RKO (cell line): Measurements from ENCODE around the gene GZMM.
"Not testable (repeated sequence)": the region's sequence is repeated elsewhere in the genome, so short reads cannot be mapped to it uniquely, and the experiment has no call there.

Experiments
- DNase-seq: peaks from one replicate; pipeline ENCODE4 v3.0.0-alpha.2; 2016; ENCODE audit warnings: low spot score

Gene GZMM

DNA sequence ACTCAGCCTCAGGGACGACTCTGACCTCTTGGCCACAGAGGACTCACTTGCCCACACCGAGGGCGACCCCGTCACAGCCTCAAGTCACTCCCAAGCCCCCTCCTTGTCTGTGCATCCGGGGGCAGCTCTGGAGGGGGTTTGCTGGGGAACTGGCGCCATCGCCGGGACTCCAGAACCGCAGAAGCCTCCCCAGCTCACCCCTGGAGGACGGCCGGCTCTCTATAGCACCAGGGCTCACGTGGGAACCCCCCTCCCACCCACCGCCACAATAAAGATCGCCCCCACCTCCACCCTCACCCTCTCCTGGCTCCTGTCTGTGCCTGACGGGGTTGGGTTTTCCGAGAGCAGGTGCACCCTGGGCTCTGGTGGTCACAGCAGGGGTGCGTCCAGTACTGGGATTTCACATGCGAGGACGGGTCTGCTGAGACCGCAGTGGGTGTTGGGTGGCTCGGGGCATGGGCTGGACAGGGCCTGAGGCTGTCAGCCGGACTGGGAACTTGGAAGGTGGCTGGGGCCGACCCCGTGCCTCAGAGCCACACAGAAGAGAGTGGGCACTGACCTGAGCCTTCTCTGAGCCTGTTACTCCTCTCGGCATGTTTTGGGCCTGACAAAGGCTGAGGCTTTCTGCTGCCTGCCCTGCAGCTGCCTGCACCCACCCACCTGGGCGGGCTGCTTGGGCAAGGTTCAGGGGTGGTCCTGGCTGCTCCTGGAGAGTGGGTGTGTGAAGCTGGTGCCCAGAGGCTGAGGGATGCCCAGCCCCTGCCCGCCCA lies 39.5 kb downstream of the GZMM start:
- DNase-seq: no peak

DNA sequence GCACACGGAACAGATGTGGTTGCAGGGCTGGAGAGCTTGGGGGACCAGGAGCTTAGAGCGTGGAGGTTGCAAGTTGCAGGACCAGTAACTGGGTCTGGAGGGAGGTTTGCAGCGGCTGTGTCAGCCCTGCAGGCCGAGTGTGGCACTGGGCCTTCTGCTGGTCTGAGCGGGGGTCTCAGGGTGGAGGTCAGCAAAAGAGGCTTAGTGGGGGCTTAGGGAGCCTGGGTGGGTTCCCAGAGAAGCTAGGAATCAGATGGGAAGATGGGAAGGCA lies 40.1 kb downstream of the GZMM start:
- no peak for DNase-seq

DNA sequence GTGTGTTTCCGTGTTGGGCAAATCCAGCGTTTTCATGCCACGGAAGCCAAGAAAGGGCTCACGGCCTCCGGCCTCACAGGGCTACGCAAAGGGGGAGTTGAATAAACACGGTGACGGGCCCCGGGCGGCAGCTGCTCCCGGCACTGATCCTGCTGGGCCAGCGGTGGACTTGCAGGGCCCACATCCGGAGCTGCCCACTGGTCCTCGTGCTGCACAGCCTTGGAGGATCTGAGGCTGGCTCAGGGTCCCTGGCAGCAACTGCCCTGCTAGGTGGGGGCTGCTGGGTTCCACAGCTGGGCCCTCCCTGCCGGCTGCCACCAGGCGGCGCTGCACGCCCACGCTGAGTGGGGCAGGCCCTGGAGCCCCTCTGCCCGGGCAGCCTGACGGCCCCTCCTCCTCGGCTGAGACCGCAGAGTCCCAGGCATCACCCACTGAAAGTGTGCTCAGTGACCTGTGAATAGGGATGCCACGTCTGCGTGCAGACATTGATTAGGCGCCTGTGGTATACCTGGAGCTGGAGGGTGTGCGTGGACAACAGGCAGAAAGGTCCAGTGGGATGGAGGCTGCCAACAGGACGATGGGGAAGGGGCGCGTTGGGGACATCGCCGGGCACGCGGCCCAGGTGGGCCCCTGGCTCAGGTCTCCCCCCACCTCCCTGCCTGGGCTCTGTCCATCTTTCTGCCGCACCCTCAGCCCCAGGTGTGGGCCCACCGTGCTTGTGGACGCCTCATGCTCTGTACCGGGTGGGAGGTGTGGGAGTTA lies 40.6 kb downstream of the GZMM start:
- peak; percentile 48 for DNase-seq

DNA sequence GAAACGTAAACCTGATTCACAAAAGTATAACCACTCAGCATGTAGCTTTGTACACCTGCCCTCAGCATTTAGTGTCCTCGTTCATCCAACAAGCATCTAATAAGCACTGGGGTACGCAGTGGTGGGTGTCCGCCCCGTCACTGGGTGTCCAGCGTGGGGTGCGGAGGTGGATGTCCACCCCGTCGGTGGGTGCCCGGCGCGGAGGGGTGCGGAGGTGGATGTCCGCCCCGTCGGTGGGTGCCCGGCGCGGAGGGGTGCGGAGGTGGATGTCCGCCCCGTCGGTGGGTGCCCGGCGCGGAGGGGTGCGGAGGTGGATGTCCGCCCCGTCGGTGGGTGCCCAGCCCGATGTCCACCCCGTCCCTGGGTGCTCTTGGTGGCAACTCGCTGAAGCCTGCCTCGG lies 41.3 kb downstream of the GZMM start:
- not testable (repeated sequence) for DNase-seq

DNA sequence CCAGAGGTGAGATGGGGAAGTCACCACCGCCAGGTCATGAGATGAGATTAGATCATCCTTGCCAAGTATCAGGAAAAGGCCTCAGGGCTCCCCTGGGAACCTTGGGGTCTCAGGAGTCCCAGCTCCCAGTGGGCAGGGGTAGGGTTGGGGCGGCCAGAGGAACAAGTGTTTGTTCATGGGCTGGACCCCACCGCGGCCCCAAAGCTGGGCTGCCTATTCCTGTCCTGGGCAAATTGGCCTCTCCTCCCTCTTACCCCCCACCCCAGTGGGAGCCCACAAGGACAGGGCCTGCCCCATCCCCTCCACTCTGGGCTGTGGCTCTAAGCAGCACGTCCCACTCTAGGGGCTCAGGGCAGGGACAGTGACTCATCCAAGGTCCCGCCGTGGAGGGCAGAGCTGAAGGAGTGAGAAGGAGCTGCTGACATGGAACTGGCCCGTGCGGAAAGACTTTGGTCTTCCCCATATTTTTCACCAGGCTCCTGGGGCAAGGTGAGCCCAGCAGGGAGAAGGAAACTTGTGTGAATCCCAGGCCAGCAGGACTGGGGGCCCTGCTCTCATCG lies 41.8 kb downstream of the GZMM start:
- no peak for DNase-seq

DNA sequence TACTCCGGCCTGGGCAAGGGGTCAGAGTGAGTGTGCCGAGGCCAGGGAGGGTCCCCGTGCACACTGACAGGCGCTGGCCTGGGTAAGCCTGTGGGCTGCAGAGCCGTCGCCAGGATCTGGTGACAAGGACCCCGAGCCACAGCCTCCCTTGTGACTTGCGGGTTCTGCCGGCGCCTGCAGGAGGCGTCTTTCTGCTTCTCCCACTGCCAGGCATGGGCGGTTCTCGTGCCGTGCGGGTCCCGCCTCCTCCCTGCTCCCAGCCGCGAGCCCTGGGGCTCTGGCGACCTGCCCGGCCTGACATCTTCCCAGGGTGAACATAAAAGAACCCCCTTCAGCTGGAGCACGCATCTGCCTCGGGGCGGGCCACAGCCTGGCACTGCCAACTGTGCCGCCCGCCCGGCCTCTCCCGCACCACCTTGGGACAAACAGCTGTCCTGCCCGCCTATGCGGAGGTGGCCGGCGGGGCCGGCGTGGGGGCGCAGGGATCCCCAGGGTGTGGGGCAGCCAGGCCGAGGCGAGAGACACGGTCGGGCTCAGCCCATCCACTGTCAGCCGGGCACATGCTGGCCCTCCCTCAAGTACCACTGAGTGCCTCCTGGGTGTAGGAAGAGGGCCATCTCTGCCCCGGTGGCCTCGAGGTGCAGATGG lies 44.4 kb downstream of the GZMM start:
- peak; percentile 35 for DNase-seq

DNA sequence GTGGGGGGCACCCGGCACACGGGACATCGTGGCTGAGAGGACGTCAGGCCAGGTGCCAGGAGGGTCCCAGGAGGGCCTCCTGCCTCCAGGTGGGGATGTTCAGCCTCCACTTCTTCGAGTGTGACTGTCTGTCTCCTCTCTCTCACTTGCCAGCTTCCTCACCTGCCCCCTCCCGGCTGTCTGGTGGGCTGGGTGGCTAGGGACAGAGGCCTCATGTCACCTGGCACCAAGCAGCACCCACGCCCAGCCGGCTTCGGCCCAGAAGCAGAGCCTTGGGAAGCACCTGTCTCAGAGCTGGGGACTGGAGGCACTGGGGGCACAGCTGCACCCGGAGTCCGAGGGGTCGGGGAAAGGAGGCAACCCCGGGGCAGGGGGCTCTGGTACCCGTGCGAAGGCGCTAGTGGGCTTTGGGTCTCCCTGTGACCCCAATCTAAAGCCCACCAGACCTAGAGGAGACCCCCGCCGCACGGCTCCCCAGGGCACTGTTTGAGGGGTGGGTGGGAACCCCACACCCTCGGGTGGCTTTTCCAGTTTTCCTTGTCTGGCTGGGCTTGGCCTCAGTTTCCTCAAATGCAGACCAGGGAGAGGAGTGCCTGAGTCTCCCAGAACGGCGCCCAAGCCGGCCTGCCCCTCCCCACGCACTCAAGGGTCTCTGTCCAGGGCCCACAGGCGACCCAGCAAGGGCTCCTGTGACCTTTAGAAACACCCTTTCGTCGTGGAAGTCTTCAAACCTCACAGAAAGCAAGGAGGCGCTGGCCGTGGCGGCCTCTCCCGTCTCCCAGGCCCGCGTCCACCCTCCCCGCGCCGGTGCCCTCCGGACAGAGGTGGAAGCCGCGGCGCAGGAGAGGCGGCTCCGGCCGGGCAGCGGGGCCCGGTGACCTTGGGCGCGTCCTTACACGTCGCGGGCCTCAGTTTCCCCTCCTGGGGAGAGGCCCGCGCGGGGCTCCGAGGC lies 45.2 kb downstream of the GZMM start:
- DNase-seq: no peak

DNA sequence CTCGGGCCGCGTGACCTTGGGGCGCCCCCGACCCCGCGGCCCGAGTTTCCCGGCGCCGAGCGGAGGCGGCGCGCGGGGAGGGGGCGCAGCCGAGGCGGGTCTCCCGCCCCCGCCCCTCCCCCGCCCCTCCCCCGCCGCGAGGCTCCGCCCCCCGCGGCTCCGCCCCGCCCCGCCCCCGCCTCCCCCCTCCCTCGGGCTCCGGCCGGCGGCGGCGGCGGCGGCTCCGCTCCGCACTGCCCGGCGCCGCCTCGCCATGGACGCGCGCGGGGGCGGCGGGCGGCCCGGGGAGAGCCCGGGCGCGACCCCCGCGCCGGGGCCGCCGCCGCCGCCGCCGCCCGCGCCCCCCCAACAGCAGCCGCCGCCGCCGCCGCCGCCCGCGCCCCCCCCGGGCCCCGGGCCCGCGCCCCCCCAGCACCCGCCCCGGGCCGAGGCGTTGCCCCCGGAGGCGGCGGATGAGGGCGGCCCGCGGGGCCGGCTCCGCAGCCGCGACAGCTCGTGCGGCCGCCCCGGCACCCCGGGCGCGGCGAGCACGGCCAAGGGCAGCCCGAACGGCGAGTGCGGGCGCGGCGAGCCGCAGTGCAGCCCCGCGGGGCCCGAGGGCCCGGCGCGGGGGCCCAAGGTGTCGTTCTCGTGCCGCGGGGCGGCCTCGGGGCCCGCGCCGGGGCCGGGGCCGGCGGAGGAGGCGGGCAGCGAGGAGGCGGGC lies 46.0 kb downstream of the GZMM start, which contains the start of gene HCN2:
HCN2 (plus strand) TSS at position 189 of the 703 bp plus-strand sequence; CDS start at position 254, 65 bp downstream.
- no peak for DNase-seq

- DNase-seq: no peak
These were observed 46.5 kb downstream of the GZMM start for GRCh38 chr19:590396-590745.

DNA sequence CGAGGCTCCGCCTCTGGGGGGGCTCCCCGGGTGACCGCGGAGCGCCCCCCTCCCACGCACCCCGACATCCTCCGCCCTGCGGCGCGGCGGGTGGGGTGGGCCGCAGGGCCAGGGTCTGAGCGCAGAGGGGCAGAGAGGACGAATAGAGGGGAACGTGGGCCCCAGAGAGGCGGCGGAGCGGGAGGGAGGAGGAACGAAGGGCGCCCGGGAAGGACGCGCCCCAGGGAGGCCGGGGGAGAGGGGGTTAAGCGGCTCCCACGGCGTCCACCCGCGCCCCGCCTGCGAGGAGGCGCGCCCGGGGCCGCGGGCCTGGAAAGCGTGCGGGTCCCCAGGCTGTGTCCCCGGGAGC lies 46.9 kb downstream of the GZMM start:
- DNase-seq: no peak

GRCh38 chr19:591099-591958 lies 47.5 kb downstream of the GZMM start:
- no peak for DNase-seq

DNA sequence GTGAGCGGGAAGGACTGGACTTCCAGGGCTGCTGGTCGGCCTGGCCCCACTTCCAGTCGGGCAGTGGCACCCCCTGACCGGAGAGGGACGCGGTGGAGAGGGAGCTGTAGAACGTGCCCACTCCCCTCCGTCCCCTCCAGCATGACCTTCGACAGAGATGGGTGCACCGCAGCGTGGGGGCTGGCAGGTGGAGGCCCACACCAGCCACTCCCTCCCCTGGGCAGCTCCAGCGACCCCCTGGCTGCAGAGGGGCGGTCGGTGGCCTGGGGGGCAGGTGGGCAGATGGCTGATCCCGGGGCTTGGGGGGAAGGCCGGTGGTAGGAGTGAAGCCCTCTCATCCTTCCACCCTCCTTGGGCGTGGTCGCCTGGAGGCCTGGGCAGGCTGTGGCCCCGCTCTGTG lies 48.2 kb downstream of the GZMM start:
- no peak for DNase-seq

- DNase-seq: no peak
These were observed 49.2 kb downstream of the GZMM start for GRCh38 chr19:593055-593454.

GRCh38 chr19:593505-593904 lies 49.7 kb downstream of the GZMM start:
- DNase-seq: no peak

DNA sequence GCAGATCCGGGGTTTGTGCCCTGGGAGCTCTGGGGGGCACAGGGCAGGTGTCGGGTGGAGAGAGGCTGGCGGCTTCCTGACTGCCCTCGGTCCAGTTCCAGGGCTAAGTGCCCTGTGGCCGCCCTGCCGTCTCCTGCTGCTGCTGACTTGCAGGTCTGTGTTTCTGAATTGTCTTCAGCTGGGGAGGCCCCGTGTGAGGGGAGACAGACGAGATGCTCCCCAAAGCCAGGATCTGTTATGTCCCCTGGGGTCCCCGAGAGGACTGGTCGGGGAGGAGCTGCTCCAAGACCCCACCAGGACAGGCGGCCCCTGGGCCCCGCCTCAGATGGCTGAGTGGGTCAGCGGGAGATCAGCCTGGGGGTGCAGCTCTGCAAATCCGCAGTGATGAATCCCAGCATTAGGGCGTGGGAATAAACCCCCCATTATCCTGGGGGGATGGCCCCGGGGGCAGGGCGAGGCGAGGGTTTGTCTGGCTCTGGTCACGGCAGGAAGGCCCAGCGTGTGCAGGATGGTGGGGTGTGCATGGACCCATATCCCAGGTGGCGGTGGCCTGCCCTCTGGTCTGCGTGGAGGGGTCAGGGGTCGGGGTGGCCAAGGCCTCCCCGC lies 50.5 kb downstream of the GZMM start:
- DNase-seq: no peak

DNA sequence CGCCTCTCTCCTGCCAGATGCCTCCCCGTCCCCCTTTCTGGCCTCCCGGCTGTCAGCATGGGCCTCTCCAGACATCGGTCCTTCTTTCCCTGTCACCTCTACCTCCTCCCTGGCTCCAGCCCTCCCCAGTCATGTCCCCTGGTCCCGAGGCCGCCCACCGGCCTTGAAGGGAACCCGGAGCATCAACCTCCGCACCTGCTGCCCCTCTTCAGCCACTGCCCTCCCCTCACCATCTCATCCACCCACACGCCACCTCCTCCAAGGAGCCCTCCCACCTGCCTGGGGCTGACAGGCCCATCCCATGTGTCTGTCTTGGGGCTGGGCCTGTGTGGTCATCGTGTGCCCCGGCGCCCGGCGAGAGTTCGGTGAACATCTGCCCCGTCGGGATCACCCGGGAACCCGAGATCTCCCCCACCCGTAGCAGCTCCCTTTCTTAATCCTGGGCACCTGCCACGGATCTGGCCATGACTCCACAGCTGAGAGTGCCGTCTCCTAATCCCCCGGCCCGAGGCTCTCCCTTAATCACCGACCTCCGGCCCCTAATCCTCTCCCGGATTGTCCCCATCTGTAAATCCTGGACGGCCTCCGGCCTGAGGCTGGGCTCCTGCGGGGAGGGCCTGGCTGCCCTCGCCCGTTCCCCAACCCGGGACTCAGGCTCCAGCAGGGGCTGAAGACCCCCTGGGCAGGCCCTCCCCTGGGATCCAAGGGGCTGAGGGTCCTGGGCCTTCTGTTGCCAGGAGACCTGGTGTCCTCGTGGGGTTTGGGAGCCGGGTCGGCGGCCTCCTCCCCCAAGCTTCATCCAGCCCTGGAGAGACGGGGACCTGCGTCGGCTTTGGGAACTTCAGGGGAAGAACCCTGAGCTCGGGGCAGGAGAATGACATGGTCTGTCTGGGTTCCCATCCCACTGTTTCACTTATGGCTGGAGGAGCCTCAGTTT lies 51.7 kb downstream of the GZMM start:
- DNase-seq: no peak

- DNase-seq: no peak
These were observed 52.4 kb downstream of the GZMM start for GRCh38 chr19:596263-596655.

- DNase-seq: no peak
These were observed 53.8 kb downstream of the GZMM start for GRCh38 chr19:597406-598315.
